HEK293T (cell line): ENCODE results near the gene MMD2.
A peak's percentile ranks its signal among the peaks of the same experiment; 100 is the strongest.

Experiments
- ARNT ChIP-seq: fragments of 450-650 bp; IDR thresholded peaks from 2 replicates; pipeline ENCODE4 v1.6.1; 2017; ENCODE audit warnings: mild to moderate bottlenecking
- BHLHE40 ChIP-seq: fragments of 450-650 bp; IDR thresholded peaks from 2 replicates; pipeline ENCODE4 v1.6.1; 2016; ENCODE audit warnings: mild to moderate bottlenecking, moderate library complexity, borderline replicate concordance
- ELF4 ChIP-seq: fragments of 450-650 bp; IDR thresholded peaks from 2 replicates; pipeline ENCODE4 v1.6.1; 2017; ENCODE audit warnings: antibody characterized with exemption
- FOXA1 ChIP-seq: fragments of 450-650 bp; IDR thresholded peaks from 2 replicates; pipeline ENCODE4 v1.6.1; 2016; ENCODE audit warnings: mild to moderate bottlenecking
- FOXM1 ChIP-seq: fragments of 450-650 bp; IDR thresholded peaks from 2 replicates; pipeline ENCODE4 v1.6.1; 2017; ENCODE audit warnings: mild to moderate bottlenecking, borderline replicate concordance
- L3MBTL2 ChIP-seq: fragments of 450-650 bp; conservative IDR thresholded peaks from 2 replicates; pipeline ENCODE4 v1.6.1; 2016; ENCODE audit warnings: mild to moderate bottlenecking
- NFRKB ChIP-seq: fragments of 450-650 bp; IDR thresholded peaks from 2 replicates; pipeline ENCODE4 v1.6.1; 2016; ENCODE audit warnings: mild to moderate bottlenecking, moderate library complexity
- SP1 ChIP-seq: fragments of 450-650 bp; IDR thresholded peaks from 2 replicates; pipeline ENCODE4 v1.6.1; 2017
- SUZ12 ChIP-seq: fragments of 450-650 bp; IDR thresholded peaks from 2 replicates; pipeline ENCODE4 v1.6.1; 2016; ENCODE audit warnings: mild to moderate bottlenecking
- TARDBP ChIP-seq: fragments of 450-650 bp; IDR thresholded peaks from 2 replicates; pipeline ENCODE4 v1.6.1; 2016
- ZNF384 ChIP-seq: fragments of 450-650 bp; IDR thresholded peaks from 2 replicates; pipeline ENCODE4 v1.6.1; 2016
- TF ChIP-seq, protein P1 (sequence below): fragments of 450-650 bp; IDR thresholded peaks from 2 replicates; pipeline ENCODE4 v1.6.1; 2016

DNA sequence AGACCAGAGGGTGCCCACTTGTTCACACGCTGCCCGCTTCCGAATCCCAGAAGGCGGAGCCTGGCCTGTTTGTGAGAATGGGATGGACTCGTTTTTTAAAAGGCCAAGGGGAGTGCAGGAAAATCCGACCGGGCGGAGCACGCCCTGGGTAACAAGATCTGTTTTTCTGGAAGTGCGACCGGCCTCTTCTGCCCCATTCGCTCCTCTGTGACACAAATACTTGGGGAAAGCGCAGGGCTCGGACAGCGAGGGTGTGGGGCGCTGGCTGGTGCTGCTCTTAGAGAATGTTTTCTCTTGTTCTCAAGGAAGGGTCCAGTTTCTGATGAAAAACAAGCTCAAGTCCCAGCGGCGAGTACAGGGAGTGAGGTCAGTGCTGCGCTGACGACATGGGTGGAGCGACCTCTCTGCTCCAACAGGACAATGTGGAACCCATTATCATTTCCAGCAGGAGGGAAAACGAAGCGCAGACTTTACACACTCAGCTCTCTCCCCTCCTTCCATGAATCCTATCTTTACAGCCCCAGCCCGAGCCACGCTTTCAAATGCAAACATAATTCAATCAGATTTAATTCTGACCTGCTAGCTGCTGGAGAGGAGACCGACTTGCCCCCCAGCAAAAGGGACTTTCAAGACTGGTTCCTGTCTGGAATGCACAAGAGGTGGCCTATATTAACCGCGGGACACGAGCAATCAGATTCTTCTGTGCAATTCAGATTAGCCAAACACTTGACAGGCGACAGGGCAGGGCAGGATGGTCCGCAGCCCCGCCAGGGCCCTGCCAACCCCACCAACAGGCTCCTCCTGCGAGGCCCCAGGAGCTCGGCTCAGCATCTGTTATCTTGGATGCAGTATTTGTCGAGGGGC is 76.6 kb downstream of the MMD2 start:
- TF ChIP-seq BHLHE40 = no peak
- no peak for TF ChIP-seq TARDBP
- TF ChIP-seq SP1 = no peak
- TF ChIP-seq FOXM1 = no peak
- no peak for TF ChIP-seq ELF4
- no peak for TF ChIP-seq ARNT
- no peak for TF ChIP-seq NFRKB
- peak; percentile 54 for TF ChIP-seq L3MBTL2
- no peak for TF ChIP-seq ZNF384
- TF ChIP-seq FOXA1 = no peak
- no peak for TF ChIP-seq SUZ12
- TF ChIP-seq, protein P1, sequence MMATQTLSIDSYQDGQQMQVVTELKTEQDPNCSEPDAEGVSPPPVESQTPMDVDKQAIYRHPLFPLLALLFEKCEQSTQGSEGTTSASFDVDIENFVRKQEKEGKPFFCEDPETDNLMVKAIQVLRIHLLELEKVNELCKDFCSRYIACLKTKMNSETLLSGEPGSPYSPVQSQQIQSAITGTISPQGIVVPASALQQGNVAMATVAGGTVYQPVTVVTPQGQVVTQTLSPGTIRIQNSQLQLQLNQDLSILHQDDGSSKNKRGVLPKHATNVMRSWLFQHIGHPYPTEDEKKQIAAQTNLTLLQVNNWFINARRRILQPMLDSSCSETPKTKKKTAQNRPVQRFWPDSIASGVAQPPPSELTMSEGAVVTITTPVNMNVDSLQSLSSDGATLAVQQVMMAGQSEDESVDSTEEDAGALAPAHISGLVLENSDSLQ = no peak
